WTC11 (cell line): ENCODE data around the gene RETREG1.

Experiments
- CBFB ChIP-seq: sonication (generic); formaldehyde crosslinking; IDR thresholded peaks from 2 replicates; pipeline ENCODE4 v1.8.1; 2022; ENCODE audit warnings: mild to moderate bottlenecking, low read depth, missing genetic modification reagents
- CTCF ChIP-seq: fragments of 200-600 bp; IDR thresholded peaks from 2 replicates; pipeline ENCODE4 v1.8.0; 2022; ENCODE audit warnings: antibody characterized with exemption
- ESRRA ChIP-seq: sonication (generic); formaldehyde crosslinking; IDR thresholded peaks from 2 replicates; pipeline ENCODE4 v1.8.1; 2022; ENCODE audit warnings: mild to moderate bottlenecking, missing genetic modification reagents, borderline replicate concordance
- PREB ChIP-seq: sonication (generic); formaldehyde crosslinking; IDR thresholded peaks from 2 replicates; pipeline ENCODE4 v1.8.1; 2022; ENCODE audit warnings: mild to moderate bottlenecking, missing genetic modification reagents, moderate library complexity, borderline replicate concordance

DNA sequence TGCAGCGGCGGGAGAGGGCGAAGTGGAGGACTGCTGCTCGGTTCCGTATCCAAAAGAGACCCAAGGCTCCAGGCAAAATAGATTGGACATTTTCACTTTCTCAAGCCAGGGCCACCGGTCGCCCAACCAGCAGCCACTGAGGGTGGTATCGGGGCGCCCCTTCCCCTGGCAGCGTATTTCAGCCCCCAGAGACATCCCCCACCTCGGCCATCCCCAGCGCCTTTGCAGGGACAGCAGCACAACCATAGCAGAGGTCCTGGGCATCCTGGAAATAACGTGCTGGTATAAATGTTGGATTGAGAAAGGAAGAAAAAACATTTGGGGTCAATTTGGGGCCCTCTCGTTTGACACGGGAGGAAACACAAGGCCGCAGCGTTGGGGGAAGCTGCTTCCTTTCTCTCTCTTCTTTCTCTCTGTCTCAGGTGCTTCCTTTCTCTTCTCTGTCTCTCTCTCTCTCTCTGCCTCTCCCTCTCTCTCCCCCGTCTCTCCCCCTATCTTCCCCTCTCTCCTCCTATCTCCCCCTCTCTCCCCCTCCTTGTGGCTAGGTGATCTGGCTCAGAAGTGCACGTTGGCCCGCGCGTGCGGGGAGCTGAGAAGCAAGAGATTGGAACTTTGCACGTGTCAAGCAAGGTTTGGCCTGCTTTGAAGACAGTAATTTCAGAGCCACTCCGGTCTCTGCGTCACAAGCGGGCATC lies 624 bp upstream of the RETREG1 start:
- TF ChIP-seq CTCF (no peak), ESRRA (CRISPR knock-in tag) (no peak), CBFB (CRISPR knock-in tag) (no peak), PREB (CRISPR knock-in tag) (no peak)
